HFF-Myc (cell line): Measurements from ENCODE around the gene CCDC13.

Experiments used
- DNase-seq: peaks from one replicate; pipeline ENCODE4 v3.0.0-alpha.2; 2011; ENCODE audit warnings: low read depth; ENCODE audit errors: extremely low read depth
- H3K4me3 ChIP-seq: replicated peaks from 2 replicates; pipeline ENCODE4 v1.5.1; 2011; ENCODE audit warnings: low read depth, mild to moderate bottlenecking, control low read depth, low read length
- TF ChIP-seq, protein P1 (sequence below): IDR thresholded peaks from 2 replicates; pipeline ENCODE4 v1.5.1; 2012; ENCODE audit warnings: mild to moderate bottlenecking, low read depth, low read length, control low read depth; ENCODE audit errors: missing control alignments

CCDC13 gene

DNA sequence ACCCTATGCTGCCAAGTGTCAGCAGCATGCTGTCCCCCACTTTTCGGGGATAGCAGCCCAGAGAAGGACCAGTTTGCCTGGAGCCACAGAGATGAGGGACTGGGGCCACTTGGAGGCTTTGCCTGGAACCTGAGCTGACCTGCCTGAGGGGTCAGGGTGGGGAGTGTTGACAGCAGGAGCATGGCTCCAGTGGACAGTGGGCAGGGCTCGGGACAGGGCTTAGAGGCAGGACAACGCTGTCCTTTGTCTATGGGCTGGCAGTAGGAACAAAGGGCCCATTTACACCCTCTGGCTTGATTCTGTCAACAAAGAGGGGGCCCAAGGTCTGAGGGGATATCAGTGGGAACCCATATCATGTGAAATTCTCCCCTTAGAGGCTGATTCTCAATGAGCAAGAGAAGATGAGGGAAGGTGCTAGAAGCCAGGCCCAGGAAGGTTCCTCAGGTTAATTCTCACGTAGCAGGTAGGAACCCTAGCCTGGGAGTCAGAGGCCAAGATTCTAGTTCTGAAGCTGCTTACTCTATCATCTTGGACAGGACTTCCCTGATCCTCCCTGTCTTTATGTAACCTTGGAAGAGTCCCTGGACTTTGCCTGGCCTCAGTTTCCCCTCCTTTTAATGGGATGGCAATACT lies 40.7 kb downstream of the CCDC13 start:
- TF ChIP-seq, protein P1, sequence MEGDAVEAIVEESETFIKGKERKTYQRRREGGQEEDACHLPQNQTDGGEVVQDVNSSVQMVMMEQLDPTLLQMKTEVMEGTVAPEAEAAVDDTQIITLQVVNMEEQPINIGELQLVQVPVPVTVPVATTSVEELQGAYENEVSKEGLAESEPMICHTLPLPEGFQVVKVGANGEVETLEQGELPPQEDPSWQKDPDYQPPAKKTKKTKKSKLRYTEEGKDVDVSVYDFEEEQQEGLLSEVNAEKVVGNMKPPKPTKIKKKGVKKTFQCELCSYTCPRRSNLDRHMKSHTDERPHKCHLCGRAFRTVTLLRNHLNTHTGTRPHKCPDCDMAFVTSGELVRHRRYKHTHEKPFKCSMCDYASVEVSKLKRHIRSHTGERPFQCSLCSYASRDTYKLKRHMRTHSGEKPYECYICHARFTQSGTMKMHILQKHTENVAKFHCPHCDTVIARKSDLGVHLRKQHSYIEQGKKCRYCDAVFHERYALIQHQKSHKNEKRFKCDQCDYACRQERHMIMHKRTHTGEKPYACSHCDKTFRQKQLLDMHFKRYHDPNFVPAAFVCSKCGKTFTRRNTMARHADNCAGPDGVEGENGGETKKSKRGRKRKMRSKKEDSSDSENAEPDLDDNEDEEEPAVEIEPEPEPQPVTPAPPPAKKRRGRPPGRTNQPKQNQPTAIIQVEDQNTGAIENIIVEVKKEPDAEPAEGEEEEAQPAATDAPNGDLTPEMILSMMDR: no peak
- no peak for DNase-seq
- H3K4me3 ChIP-seq: no peak overlapping the region

DNA sequence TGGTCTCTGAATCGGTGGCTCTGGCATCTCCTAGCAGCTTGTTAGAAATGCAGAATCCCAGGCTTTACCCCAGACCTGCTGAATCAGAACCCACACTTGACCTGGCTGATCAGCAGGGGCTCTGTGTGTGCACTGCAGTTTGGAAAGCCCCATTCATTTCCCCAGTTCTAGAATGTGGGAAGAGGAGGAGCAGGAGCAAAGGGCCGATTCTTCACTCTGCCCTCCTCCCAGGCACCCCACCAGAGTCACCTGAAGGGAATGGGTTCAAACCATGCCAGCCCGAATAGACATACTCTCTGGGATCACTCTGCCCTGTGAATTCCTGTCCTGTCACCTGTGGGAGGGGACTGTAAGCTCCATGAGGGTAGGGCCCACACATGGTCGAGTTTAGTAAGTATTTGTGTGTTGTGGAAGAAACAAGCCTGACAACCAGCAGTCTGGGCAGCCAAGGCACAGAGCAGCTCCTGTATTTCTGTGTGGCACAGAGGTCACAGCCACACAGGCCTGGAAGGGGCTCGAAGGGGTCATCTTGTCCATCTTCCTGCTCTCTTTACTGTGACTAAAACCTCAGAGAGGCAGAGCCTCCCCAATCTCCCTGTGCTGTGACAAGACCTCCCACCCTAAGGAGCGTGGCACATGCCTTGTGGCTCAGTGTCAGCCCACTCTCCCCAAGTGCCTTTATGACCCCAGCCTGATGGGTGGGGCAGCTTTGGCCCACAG lies 41.4 kb downstream of the CCDC13 start:
- TF ChIP-seq, protein P1: no peak
- H3K4me3 ChIP-seq: no peak overlapping the region
- DNase-seq: no peak

DNA sequence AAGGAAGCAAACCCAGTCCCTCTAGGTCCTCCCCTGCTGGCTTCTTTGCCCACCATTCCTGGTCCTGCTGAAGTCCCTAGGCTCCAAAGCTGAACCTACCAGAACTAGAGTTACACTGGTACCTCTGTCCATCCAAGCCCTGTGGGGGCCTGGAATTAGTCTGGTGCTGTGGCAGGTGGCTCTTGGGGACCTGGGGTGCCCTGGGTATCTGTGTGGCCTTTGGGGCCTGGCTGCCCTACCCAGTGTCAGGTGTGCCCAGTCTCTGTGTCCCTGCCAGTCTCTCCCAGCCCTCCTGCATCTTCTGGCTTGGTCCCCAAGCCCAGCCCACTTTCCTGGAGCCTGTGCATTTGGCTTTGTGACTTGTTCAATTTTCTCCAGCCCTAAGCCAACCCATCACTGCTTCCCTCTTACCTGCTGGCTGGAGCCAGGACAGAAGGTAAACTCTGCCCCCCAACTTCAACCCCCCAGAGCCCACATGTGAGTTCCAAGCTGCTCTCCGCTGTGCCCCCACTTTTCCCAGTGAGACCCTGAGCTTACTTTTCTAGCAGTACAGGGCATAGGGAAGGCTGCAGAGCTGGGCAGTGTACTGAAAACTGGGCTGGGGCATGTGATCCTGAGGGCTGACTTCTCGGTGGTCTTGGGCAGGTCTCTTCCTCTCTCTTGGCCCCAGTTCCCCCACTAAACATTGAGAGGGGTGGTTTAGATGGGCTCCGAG lies 42.2 kb downstream of the CCDC13 start:
- no peak for DNase-seq
- TF ChIP-seq, protein P1: no peak
- no peak overlapping the region for H3K4me3 ChIP-seq

DNA sequence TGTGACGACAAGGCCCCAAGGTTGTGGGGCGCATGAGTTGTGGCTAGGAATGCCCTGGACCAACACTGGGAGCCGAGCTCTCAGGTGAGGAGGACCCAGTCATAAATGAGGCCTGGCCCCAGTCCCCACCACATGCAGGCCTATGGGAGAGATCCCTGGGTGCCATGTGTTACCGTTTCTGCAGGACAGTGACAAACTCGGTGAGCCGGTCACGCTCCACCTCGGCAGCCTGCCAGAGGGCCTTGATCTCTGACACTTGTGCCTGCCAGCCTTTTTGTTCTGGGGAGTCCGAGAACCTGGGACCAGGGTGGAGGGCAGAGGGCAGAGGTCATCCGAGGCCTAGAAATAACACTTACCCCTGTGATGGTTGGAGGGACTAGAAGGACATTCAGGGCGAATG lies 42.8 kb downstream of the CCDC13 start:
- DNase-seq: no peak
- H3K4me3 ChIP-seq: no peak overlapping the region
- TF ChIP-seq, protein P1: no peak

DNA sequence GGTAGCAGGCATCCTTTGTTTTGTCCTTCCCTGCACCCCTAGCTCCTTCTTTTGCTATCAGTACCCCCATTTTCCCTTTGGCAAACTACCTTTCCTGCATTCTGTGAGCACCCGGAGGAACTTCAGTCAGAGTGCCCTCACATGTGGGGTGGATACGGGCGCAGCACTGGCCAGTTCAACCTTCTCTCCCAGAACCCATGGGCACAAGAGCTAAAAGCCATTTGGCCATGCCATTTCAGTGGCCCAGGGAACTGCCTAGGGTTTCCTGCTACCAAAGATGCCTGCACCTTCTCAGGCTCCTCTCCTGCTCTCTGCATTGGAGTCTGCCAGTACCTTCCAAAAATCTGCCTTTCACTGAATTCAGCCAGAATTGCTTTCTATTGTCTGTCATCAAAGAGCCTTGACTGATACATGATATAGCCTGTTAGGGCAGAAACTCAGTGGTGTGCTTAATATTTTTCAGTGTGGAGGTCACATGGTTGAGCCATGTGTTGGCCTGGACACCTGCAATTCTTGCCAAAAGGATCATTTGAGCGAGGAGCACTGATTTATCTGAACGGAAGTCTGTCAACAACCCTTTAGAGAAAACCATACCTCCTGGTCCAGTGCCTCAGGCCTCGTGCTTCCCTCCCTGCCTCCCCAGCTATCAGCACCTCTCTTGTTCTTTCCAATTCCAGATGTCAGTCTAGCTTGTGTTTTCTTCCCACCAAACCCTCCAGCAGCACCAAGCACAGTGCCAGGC lies 43.5 kb downstream of the CCDC13 start:
- no peak for DNase-seq
- TF ChIP-seq, protein P1: no peak
- no peak overlapping the region for H3K4me3 ChIP-seq

DNA sequence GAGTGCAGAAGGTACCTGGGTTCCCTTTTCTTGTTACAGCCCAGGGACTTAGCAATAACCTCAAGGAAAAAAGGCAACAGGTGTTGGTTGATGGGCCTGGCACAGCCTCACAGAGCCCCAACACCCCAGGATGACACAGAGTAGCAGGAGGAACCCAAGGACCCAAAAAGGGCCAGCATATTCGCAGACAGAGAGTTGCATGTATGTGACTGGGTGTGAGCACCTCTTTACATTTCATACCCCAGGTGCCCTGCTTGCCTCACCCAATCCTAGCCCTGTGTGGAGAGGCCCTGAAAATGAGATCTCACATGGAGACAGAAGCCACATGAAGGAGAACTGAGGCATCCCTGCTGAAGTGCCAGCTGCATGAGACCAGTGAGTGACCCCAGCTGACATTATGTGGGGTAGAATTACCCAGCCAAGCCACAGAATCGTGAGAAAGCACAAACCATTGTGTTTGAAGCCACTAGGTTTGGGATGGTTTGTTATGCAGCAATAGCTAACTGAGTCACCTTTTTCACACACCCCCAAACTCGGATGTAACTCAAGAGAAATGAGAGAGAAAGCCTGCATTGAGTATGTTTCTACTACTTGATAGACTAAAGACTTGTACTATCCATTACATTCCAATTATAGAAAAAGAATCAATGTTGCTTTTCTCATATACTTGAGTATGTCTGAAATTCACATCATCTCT lies 44.2 kb downstream of the CCDC13 start:
- DNase-seq: no peak
- TF ChIP-seq, protein P1: no peak
- no peak overlapping the region for H3K4me3 ChIP-seq
